ENCODE results near the gene CHRM4. TPM values are rescaled to one million over a fixed set of nuclear protein-coding genes. Genes with fewer than 3 reads are reported as not detected.

Gene CHRM4
- total RNA-seq, 3 donors from 2014 or later = 0.66 to 1.1 TPM; not detected in 1

- TF ChIP-seq POLR2A (IDR thresholded peaks at IDR 0.05) = no peak
- TF ChIP-seq CTCF (IDR thresholded peaks at IDR 0.05) = no peak
- TF ChIP-seq POLR2AphosphoS5 (IDR thresholded peaks at IDR 0.05) = no peak
- Histone ChIP-seq H3K27ac (peak overlapping the region in 1 of 2 donors; percentile 5), H3K36me3 (no peaks in the 10 kb centered on the region), H3K4me1 (peaks cover 22 to 23% of the 10 kb centered on the region in 2 donors), H3K4me3 (no peak overlapping the region), H3K27me3 (no peaks in the 10 kb centered on the region), H3K9me3 (no peaks in the 10 kb centered on the region)
- intact Hi-C loops (cut with DNase I; ENCODE audit: low total_unique reads) = no loop called here
- DNase-seq (ENCODE audit: low spot score in 2 of 2) = no peak
Measured at GRCh38 chr11:46366260-46366659, 25.3 kb downstream of the CHRM4 start.

- Histone ChIP-seq H3K27me3 (no peaks in the 10 kb centered on the region), H3K4me3 (no peak overlapping the region), H3K27ac (peak overlapping the region in 1 of 2 donors; percentile 98), H3K9me3 (no peaks in the 10 kb centered on the region), H3K4me1 (peaks cover 22 to 29% of the 10 kb centered on the region in 2 donors), H3K36me3 (no peaks in the 10 kb centered on the region)
- TF ChIP-seq POLR2AphosphoS5 (IDR thresholded peaks at IDR 0.05) (no peak), CTCF (IDR thresholded peaks at IDR 0.05) (no peak), POLR2A (IDR thresholded peaks at IDR 0.05) (no peak)
- no peak for DNase-seq (ENCODE audit: low spot score in 2 of 2)
- intact Hi-C loops (cut with DNase I; ENCODE audit: low total_unique reads) = no loop called here
Measured at GRCh38 chr11:46364791-46365190, 26.8 kb downstream of the CHRM4 start.

GRCh38 chr11:46364056-46364455 is 27.5 kb downstream of the CHRM4 start:
- Histone ChIP-seq H3K9me3 (no peaks in the 10 kb centered on the region), H3K27ac (peak overlapping the region; percentile 90 to 98), H3K27me3 (no peaks in the 10 kb centered on the region), H3K4me3 (no peak overlapping the region), H3K4me1 (peaks cover 22 to 29% of the 10 kb centered on the region in 2 donors), H3K36me3 (no peaks in the 10 kb centered on the region)
- intact Hi-C loops (cut with DNase I; ENCODE audit: low total_unique reads) = no loop called here
- TF ChIP-seq POLR2AphosphoS5 (IDR thresholded peaks at IDR 0.05) (no peak), POLR2A (IDR thresholded peaks at IDR 0.05) (no peak), CTCF (IDR thresholded peaks at IDR 0.05) (no peak)
- no peak for DNase-seq (ENCODE audit: low spot score in 2 of 2)

- peak overlapping the region; percentile 90 to 98 for H3K27ac ChIP-seq
- no peaks in the 10 kb centered on the region for H3K36me3 ChIP-seq
- peak overlapping the region in 2 of 3 donors; percentile 2 to 50 for H3K4me3 ChIP-seq
- peak; percentile 75 to 81 for DNase-seq (ENCODE audit: low spot score in 2 of 2)
- no peaks in the 10 kb centered on the region for H3K9me3 ChIP-seq
- H3K4me1 ChIP-seq = peaks cover 22 to 29% of the 10 kb centered on the region in 2 donors
- no peaks in the 10 kb centered on the region for H3K27me3 ChIP-seq
- TF ChIP-seq POLR2A (IDR thresholded peaks at IDR 0.05) (no peak), POLR2AphosphoS5 (IDR thresholded peaks at IDR 0.05) (peak in 2 of 3 donors; percentile 39 to 45), CTCF (IDR thresholded peaks at IDR 0.05) (peak in 2 of 3 donors; percentile 21 to 41)
- intact Hi-C loops (cut with DNase I; ENCODE audit: low total_unique reads) = no loop called here
Measured at GRCh38 chr11:46363455-46364005, 28.0 kb downstream of the CHRM4 start.

- peak overlapping the region; percentile 90 to 98 for H3K27ac ChIP-seq
- H3K36me3 ChIP-seq = no peaks in the 10 kb centered on the region
- TF ChIP-seq POLR2A (IDR thresholded peaks at IDR 0.05) (no peak), POLR2AphosphoS5 (IDR thresholded peaks at IDR 0.05) (no peak), CTCF (IDR thresholded peaks at IDR 0.05) (no peak)
- H3K4me1 ChIP-seq = peaks cover 22 to 29% of the 10 kb centered on the region in 2 donors
- intact Hi-C loops (cut with DNase I; ENCODE audit: low total_unique reads) = no loop called here
- DNase-seq (ENCODE audit: low spot score in 2 of 2) = peak; percentile 70 to 77
- no peaks in the 10 kb centered on the region for H3K9me3 ChIP-seq
- no peaks in the 10 kb centered on the region for H3K27me3 ChIP-seq
- H3K4me3 ChIP-seq = peak overlapping the region in 2 of 3 donors; percentile 2 to 50
Measured at GRCh38 chr11:46363031-46363407, 28.6 kb downstream of the CHRM4 start.

Data from breast epithelium (tissue), 4 donors.